HepG2 (cell line): ENCODE results near the gene GRK3. TPM values are rescaled to one million over a fixed set of nuclear protein-coding genes. Genes with fewer than 3 reads are reported as not detected.

ENCODE experiments used
- ATAC-seq: fragments of 200-7000 bp; cut with Tn5 transposase; 3 replicates; pipeline ENCODE4 v1.9.1; 2020; ENCODE audit warnings: mild to moderate bottlenecking, moderate library complexity
- BruUV-seq: library from RNA; stranded (reverse); fragments of 400-500 nt; replicated peaks from 2 replicates; lab custom pipeline; 2021; lab: Mats Ljungman, UMichigan
- CTCF ChIA-PET: fragments of 300-600 bp; formaldehyde crosslinking; extraction: SDS; loops from one replicate; lab custom pipeline; 2021; ENCODE audit warnings: low total read pairs, inconsistent platforms, low intra/inter-chr PET ratio; lab: Yijun Ruan, JAX
- POLR2A ChIA-PET: fragments of 350-600 bp; sonication (Branson Sonifier 250); formaldehyde crosslinking; loops from one replicate; lab custom pipeline; 2020; ENCODE audit warnings: antibody characterized with exemption, inconsistent platforms; lab: Yijun Ruan, JAX
- DNase-seq: peaks from one replicate; pipeline ENCODE4 v3.0.0-alpha.2; 2015; ENCODE audit warnings: low spot score
- FAIRE-seq: peaks from 3 replicates; lab custom pipeline; 2011; peaks lifted over from hg19 to GRCh38; lab: Jason Lieb, UNC
- H2AFZ ChIP-seq: one replicate; pipeline ENCODE4 v1.6.1; 2011; ENCODE audit warnings: low read length, inconsistent platforms
- H3K27ac ChIP-seq: fragments of 300-600 bp; 3 replicates; pipeline ENCODE4 v1.8.0; 2011; ENCODE audit warnings: mixed run types, mild to moderate bottlenecking, mixed read lengths, low read length, inconsistent platforms; ENCODE audit not compliant: insufficient read depth; ENCODE audit errors: extremely low read length
- H3K27me3 ChIP-seq, 2 experiments: fragments of 200-600 bp in 1 of 2; 2 replicates in 1 of 2; 3 replicates in 1 of 2; pipeline versions ENCODE4 v1.6.0 to v1.8.0; 2011; ENCODE audit warnings: low read length in 2 of 2, mild to moderate bottlenecking in 2 of 2, moderate library complexity in 2 of 2, inconsistent platforms in 1 of 2; ENCODE audit not compliant: insufficient read depth in 2 of 2, control insufficient read depth in 1 of 2
- H3K36me3 ChIP-seq, 2 experiments: fragments of 200-600 bp in 1 of 2; replicated peaks in 1 of 2; 2 replicates in 1 of 2; 3 replicates in 1 of 2; pipeline versions ENCODE4 v1.5.1 to v1.8.0; 2011; ENCODE audit warnings: low read length in 2 of 2, inconsistent platforms in 1 of 2; ENCODE audit not compliant: insufficient read depth in 2 of 2, control insufficient read depth in 1 of 2
- H3K4me1 ChIP-seq: 2 replicates; pipeline ENCODE4 v1.5.1; 2012; ENCODE audit warnings: low read length, inconsistent platforms; ENCODE audit not compliant: insufficient read depth
- H3K4me2 ChIP-seq: 2 replicates; pipeline ENCODE4 v1.6.0; 2011; ENCODE audit warnings: low read depth, low read length, inconsistent platforms
- H3K4me3 ChIP-seq, 3 experiments: fragments of 200-600 bp in 1 of 3; sonication (generic), shearing (Covaris generic) in 1 of 3; replicated peaks in 1 of 3; 2 replicates each; pipeline ENCODE4 v1.5.1; 2011 to 2016; ENCODE audit warnings: low read length in 3 of 3, inconsistent platforms in 2 of 3, low read depth in 2 of 3, mild to moderate bottlenecking in 2 of 3, control low read depth in 1 of 3, mixed read lengths in 1 of 3; ENCODE audit not compliant: insufficient read depth in 1 of 3
- H3K79me2 ChIP-seq: one replicate; pipeline ENCODE4 v1.6.1; 2011; ENCODE audit warnings: low read length, inconsistent platforms; ENCODE audit not compliant: insufficient read depth
- H3K9ac ChIP-seq: 2 replicates; pipeline ENCODE4 v1.6.0; 2011; ENCODE audit warnings: mild to moderate bottlenecking, low read depth, low read length, inconsistent platforms; ENCODE audit not compliant: insufficient read depth
- H3K9me3 ChIP-seq: 2 replicates; pipeline ENCODE4 v1.5.1; 2012; ENCODE audit warnings: mild to moderate bottlenecking, low read length
- H4K20me1 ChIP-seq: 2 replicates; pipeline ENCODE4 v1.6.0; 2011; ENCODE audit warnings: inconsistent platforms, mild to moderate bottlenecking, low read length, moderate library complexity; ENCODE audit not compliant: insufficient read depth
- HDAC2 ChIP-seq: sonication (generic); formaldehyde crosslinking; IDR thresholded peaks from 2 replicates; pipeline ENCODE4 v1.4.0; 2020; ENCODE audit warnings: missing genetic modification reagents
- PRPF4 ChIP-seq: fragments of 200-400 bp; formaldehyde crosslinking; IDR thresholded peaks from 2 replicates; pipeline ENCODE4 v1.6.1; 2016; ENCODE audit warnings: low read length, low read depth; ENCODE audit not compliant: poor library complexity, severe bottlenecking
- TEAD3 ChIP-seq: optimal IDR thresholded peaks from 2 replicates; pipeline ENCODE3; 2016; ENCODE audit warnings: borderline replicate concordance
- ZFP41 ChIP-seq: sonication (generic); formaldehyde crosslinking; IDR thresholded peaks from 2 replicates; pipeline ENCODE4 v1.4.0; 2020; ENCODE audit warnings: mild to moderate bottlenecking, missing genetic modification reagents, borderline replicate concordance
- ZMAT3 ChIP-seq: sonication (generic); formaldehyde crosslinking; conservative IDR thresholded peaks from 2 replicates; pipeline ENCODE4 v1.7.0; 2021; ENCODE audit warnings: missing genetic modification reagents
- ZNF343 ChIP-seq: sonication (generic); formaldehyde crosslinking; IDR thresholded peaks from 2 replicates; pipeline ENCODE4 v1.4.0; 2020; ENCODE audit warnings: mild to moderate bottlenecking, missing genetic modification reagents
- ZNF468 ChIP-seq: sonication (generic); formaldehyde crosslinking; IDR thresholded peaks from 2 replicates; pipeline ENCODE4 v1.8.0; 2022; ENCODE audit warnings: mild to moderate bottlenecking, moderate library complexity, missing genetic modification reagents
- ZNF7 ChIP-seq: IDR thresholded peaks from 2 replicates; pipeline ENCODE4 v1.6.1; 2016; ENCODE audit warnings: missing biosample characterization, missing genetic modification reagents
- WGBS: methylation state at CpG from one replicate; pipeline ENCODE4 v1.1.6; 2017; ENCODE audit warnings: low lambda C conversion rate; 5-methylcytosine and 5-hydroxymethylcytosine counted together
- in situ Hi-C: cut with HindIII; loops from 2 replicates; pipeline ENCODE4 v1.10.0; 2017; ENCODE audit warnings: low pct_unique_long_range_greater_than_20kb; ENCODE audit not compliant: extremely low pct_ligation_motif_present
- intact Hi-C: fragments of 100-400 bp; cut with micrococcal nuclease; formaldehyde crosslinking; loops from one replicate; pipeline ENCODE4 v1.10.0; 2022; ENCODE audit not compliant: unreplicated experiment
- polyA plus RNA-seq, 8 experiments: library from polyadenylated mRNA; depleted of rRNA in 3 of 8; stranded (reverse) in 7 of 8; unstranded in 1 of 8; fragments of >200 nt; fragmentation: Illumina TruSeq in 4 of 8; extraction: Trizol in 4 of 8; gene quantifications; 2 replicates each; pipeline versions ENCODE4 v1.2.1 to v1.2.3, GENCODE V29; 2011 to 2016; ENCODE audit warnings: low read depth in 4 of 8, missing spikeins in 1 of 8, mixed read lengths in 1 of 8; ENCODE audit not compliant: insufficient read depth in 1 of 8
- total RNA-seq, 5 experiments: library from RNA; depleted of rRNA; stranded (reverse); fragments of >200 nt; fragmentation: Illumina TruSeq; extraction: Trizol; gene quantifications; 2 replicates each; pipeline ENCODE4 v1.2.3, GENCODE V29; 2016; ENCODE audit warnings: low read depth in 1 of 5
- TF ChIP-seq, protein P1 (sequence below): sonication (generic); formaldehyde crosslinking; IDR thresholded peaks from 2 replicates; pipeline ENCODE4 v1.8.1; 2023; ENCODE audit warnings: mild to moderate bottlenecking, missing genetic modification reagents

The GRK3 gene
- total and polyA plus RNA-seq, 2 of the 13 experiments (the other 11 are each of a cell fraction or from before 2014, with no cell fraction given) = 8.5 to 16.7 TPM

DNA sequence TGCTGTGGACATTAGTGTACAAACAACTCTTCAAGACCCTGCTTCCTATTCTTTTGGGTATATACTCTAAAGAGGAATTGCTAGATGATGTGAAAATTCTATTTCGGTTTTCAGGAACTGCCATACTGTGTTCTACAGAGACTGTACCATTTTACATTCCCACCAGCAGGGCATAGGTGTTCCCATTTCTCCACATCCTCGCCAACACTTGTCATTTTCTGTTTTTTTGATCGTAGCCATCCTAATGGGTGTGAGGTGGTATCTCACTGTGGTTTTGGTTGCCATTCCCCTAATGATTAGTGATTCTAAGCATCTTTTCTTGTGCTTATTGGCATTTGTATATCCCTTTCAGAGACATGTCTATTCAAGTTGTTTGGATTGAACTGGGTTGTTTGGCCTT lies 29.8 kb upstream of the GRK3 start:
- H3K4me2 ChIP-seq = no peak overlapping the region
- H3K9me3 ChIP-seq = no peaks in the 10 kb centered on the region
- FAIRE-seq (no peak), DNase-seq (no peak), ATAC-seq (no peak)
- no peak overlapping the region for H3K27ac ChIP-seq
- ChIA-PET POLR2A (no interaction called here), CTCF (no interaction called here)
- in situ Hi-C loops = no loop called here
- no peaks in the 10 kb centered on the region for H3K27me3 ChIP-seq
- intact Hi-C loops = no loop called here
- no peak overlapping the region for H3K4me3 ChIP-seq
- H3K9ac ChIP-seq = no peak overlapping the region
- no peaks in the 10 kb centered on the region for H3K4me1 ChIP-seq
- H3K36me3 ChIP-seq = no peaks in the 10 kb centered on the region
- no peaks in the 10 kb centered on the region for H3K79me2 ChIP-seq
- 85% methylated on average over 3 of the region's 3 CpGs for WGBS
- no peaks in the 10 kb centered on the region for H4K20me1 ChIP-seq
- TF ChIP-seq TEAD3 (CRISPR knock-in tag) = peak; percentile 13
- no peak for TF ChIP-seq ZMAT3 (CRISPR knock-in tag)
- TF ChIP-seq ZNF343 (CRISPR knock-in tag) = no peak
- no peak for TF ChIP-seq PRPF4
- no peak for TF ChIP-seq HDAC2 (CRISPR knock-in tag)
- peak; percentile 91 for TF ChIP-seq ZNF7 (CRISPR knock-in tag)
- no peak for TF ChIP-seq ZFP41
- TF ChIP-seq, protein P1, sequence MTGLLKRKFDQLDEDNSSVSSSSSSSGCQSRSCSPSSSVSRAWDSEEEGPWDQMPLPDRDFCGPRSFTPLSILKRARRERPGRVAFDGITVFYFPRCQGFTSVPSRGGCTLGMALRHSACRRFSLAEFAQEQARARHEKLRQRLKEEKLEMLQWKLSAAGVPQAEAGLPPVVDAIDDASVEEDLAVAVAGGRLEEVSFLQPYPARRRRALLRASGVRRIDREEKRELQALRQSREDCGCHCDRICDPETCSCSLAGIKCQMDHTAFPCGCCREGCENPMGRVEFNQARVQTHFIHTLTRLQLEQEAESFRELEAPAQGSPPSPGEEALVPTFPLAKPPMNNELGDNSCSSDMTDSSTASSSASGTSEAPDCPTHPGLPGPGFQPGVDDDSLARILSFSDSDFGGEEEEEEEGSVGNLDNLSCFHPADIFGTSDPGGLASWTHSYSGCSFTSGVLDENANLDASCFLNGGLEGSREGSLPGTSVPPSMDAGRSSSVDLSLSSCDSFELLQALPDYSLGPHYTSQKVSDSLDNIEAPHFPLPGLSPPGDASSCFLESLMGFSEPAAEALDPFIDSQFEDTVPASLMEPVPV (CRISPR knock-in tag) = no peak
- no peak for TF ChIP-seq ZNF468
- no peak overlapping the region for H2AFZ ChIP-seq
- BruUV-seq = no TSS peak
